ENCODE measurements around the gene CCDC157.
A peak's percentile ranks its signal among the peaks of the same experiment; 100 is the strongest.

Gene CCDC157

DNA sequence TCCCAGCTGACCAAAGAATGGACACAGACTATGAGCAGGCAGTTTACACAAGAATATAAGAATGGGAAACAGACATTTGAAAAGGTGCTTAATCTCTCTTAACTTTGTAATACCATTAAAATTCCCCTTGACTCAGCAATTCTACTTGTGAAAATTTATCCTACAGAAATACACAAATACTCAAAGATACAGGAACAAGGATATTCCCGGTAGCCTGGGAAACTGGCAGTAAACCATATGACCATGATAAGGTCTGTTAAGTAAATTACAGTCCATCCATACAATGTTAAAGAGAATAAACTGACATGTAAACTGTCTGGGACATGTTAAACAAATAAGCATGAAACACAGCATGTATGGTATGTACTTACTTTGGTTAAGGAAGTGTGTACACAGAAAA is 60.0 kb downstream of the CCDC157 start:
- Histone ChIP-seq H3K9me3 (ENCODE audit: low read depth, low read length) (no peaks in the 10 kb centered on the region), H3K9ac (ENCODE audit: insufficient read length) (no peak overlapping the region), H3K36me3 (ENCODE audit: insufficient read depth, low read length) (no peaks in the 10 kb centered on the region; the same call in 1 of the 2 replicates), H3K27ac (no peak overlapping the region), H3K4me3 (no peak overlapping the region)
- TF ChIP-seq POLR2AphosphoS5 (IDR thresholded peaks at IDR 0.05; ENCODE audit: borderline replicate concordance, low read depth, low read length) (no peak), FOXP2 (optimal IDR thresholded peaks at IDR 0.05; ENCODE audit: control extremely low read depth, extremely low read length, insufficient read depth) (no peak), EZH2 (IDR thresholded peaks at IDR 0.05) (no peak)
- no peak for DNase-seq (ENCODE audit: low read depth, low spot score)

DNA sequence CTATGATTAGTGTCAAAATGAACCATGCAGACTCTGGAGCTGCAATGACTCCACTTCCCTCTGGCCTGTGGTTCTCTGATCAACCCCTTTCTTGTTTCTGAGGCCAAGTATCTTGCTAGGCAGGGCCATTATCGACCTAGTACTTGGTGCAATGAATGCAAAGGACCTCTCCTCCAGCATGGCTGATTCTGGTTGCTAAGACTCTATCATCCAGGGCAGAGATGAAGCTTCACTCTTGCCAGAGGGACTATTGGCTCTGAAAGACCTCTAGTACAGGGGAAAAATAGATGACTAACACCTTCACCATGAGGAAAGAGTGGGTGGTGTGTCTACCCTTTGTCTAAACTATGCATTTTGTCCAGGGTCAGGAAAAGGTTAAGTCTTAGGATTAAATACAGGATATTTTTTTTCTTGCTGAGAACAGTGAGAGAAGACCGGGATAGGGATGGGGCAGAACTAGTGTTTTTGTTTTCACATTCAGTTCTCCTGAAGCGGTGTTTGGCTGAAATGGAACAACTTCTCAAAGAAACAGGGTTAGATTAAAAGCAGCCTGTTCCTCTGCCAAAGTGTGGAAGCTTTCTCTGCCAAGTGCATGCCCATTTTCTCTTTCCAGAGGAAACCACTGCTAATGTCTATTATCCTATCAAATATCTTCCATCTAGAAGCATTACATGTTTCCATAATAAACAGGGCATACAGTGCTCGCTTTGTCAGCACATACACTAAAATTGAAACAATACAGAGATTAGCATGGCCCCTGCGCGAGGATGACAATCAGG is 63.7 kb downstream of the CCDC157 start:
- Histone ChIP-seq H3K27ac (no peak overlapping the region), H3K9ac (ENCODE audit: insufficient read length) (no peak overlapping the region), H3K9me3 (ENCODE audit: low read depth, low read length) (no peaks in the 10 kb centered on the region), H3K4me3 (no peak overlapping the region), H3K36me3 (ENCODE audit: insufficient read depth, low read length) (no peaks in the 10 kb centered on the region; the same call in 1 of the 2 replicates)
- TF ChIP-seq FOXP2 (optimal IDR thresholded peaks at IDR 0.05; ENCODE audit: control extremely low read depth, extremely low read length, insufficient read depth) (no peak), EZH2 (IDR thresholded peaks at IDR 0.05) (no peak), POLR2AphosphoS5 (IDR thresholded peaks at IDR 0.05; ENCODE audit: borderline replicate concordance, low read depth, low read length) (no peak)
- DNase-seq (ENCODE audit: low read depth, low spot score) = no peak

DNA sequence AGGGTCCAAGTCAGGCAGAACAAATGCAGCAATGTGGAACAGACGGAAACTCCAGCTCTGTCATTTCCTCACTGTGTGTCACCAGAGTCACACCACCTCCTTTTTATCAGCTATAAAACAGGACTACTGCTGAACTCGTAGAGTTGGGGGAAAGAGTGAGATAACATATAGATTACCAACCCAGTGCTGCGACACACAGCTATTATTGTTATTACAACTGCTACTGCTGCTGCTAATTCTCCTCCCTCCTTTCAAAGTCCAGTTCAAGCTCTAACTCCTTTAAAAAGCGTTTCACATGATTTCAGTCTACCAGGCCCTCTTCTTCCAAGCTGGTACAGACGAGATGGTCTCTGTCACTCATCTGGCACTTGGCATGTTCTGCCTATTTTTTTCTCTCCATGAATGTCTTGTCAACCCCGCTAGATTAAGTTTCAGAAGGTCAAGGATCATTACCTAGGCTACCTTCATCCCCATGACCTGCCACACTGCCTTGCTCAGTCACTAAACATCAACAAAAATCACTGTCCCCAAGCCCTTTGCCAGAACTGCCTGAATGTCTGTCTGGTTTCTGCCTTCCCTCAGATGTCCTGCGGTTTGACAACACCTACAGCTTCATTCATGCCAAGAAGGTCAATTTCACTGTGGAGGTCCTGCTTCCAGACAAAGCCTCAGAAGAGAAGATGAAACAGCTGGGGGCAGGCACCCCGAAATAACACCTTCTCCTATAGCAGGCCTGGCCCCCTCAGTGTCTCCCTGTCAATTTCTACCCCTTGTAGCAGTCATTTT is 65.1 kb downstream of the CCDC157 start:
- Histone ChIP-seq H3K36me3 (ENCODE audit: insufficient read depth, low read length) (no peaks in the 10 kb centered on the region), H3K9ac (ENCODE audit: insufficient read length) (peak overlapping the region; percentile 97), H3K27ac (no peak overlapping the region), H3K4me3 (no peak overlapping the region), H3K9me3 (ENCODE audit: low read depth, low read length) (no peaks in the 10 kb centered on the region)
- no peak for DNase-seq (ENCODE audit: low read depth, low spot score)
- TF ChIP-seq POLR2AphosphoS5 (IDR thresholded peaks at IDR 0.05; ENCODE audit: borderline replicate concordance, low read depth, low read length) (no peak), EZH2 (IDR thresholded peaks at IDR 0.05) (no peak), FOXP2 (optimal IDR thresholded peaks at IDR 0.05; ENCODE audit: control extremely low read depth, extremely low read length, insufficient read depth) (no peak)

DNA sequence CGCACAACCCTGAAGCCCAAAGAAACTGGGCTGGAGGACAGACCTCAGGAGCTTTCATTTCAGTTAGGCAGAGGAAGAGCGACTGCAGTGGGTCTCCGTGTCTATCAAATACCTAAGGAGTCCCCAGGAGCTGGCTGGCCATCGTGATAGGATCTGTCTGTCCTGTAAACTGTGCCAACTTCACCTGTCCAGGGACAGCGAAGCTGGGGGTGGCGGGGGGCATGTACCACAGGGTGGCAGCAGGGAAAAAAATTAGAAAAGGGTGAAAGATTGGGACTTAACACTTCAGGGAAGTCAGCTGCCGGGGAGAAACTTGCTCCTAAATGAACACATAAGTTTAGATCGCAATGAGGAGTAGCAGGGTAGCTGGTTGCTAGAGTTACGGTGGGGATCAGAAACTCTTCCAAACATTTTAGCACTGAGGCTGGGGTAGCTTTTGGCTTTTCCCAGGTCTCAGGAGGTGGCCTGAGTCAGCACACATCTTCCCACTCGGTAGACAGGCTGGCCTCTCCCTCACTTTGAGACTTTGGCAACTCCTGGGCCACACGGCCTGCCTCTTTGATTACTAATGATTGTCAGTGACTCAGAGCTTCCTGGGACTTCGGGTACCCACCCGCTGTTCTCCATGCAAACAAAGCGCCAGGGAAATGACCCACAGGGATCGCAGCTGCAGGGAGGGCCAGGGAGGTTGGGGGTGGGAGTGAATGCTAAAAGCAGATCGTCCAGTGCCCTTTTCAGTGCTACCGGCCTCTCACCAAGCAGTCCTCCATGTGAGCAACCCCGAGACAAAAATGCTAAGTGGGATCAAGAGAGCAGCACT is 65.9 kb downstream of the CCDC157 start:
- Histone ChIP-seq H3K4me3 (peak overlapping the region; percentile 98), H3K36me3 (ENCODE audit: insufficient read depth, low read length) (peaks cover 6% of the 10 kb centered on the region; the same call in 1 of the 2 replicates)
- DNase-seq (ENCODE audit: low read depth, low spot score) = no peak

DNA sequence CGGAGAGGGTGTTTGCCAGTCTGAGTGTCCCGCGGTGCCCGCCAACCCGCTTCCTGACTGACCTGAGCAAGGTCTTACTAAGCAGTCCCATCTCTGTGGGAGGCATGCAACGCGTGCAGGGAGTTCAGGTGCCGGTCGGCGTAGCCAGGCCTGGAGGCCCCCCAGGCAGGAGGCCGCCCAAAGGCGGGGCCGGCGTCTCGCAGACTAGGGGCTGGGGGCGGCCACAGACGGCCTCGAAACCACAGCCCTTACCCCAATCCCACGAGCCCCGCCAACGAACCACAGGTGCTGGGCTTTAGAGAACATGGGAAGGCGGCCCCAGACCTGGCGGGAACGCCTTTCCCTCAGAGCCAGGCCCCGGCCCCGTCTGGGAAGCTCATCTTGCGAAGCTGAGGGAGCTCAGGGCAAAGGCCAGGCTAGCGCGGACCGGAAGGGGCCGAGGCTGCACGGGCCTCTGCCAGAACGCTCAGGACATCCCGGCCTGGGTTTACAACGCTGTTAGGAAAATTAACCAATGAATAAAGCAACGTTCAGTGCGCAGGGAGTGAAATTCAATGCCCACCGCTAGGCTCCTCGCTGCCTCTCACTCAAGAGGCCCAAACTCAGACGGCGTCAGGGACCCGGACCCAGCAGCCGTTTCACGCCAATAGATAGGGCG is 66.6 kb downstream of the CCDC157 start:
- Histone ChIP-seq H3K9me3 (ENCODE audit: low read depth, low read length) (no peaks in the 10 kb centered on the region), H3K9ac (ENCODE audit: insufficient read length) (peak overlapping the region; percentile 97), H3K4me3 (peak overlapping the region; percentile 98), H3K27ac (peak overlapping the region; percentile 89), H3K36me3 (ENCODE audit: insufficient read depth, low read length) (peaks cover 9% of the 10 kb centered on the region; the same call in 1 of the 2 replicates)
- DNase-seq (ENCODE audit: low read depth, low spot score) = no peak
- TF ChIP-seq FOXP2 (optimal IDR thresholded peaks at IDR 0.05; ENCODE audit: control extremely low read depth, extremely low read length, insufficient read depth) (no peak), POLR2AphosphoS5 (IDR thresholded peaks at IDR 0.05; ENCODE audit: borderline replicate concordance, low read depth, low read length) (peak; percentile 92)

More for the DNA sequence above, 65.9 kb downstream of the CCDC157 start:
- TF ChIP-seq POLR2AphosphoS5 (IDR thresholded peaks at IDR 0.05; ENCODE audit: borderline replicate concordance, low read depth, low read length) (no peak), FOXP2 (optimal IDR thresholded peaks at IDR 0.05; ENCODE audit: control extremely low read depth, extremely low read length, insufficient read depth) (no peak), EZH2 (IDR thresholded peaks at IDR 0.05) (no peak)
- peak overlapping the region; percentile 97 for H3K9ac ChIP-seq (ENCODE audit: insufficient read length)
- no peaks in the 10 kb centered on the region for H3K9me3 ChIP-seq (ENCODE audit: low read depth, low read length)
- no peak overlapping the region for H3K27ac ChIP-seq

DNA sequence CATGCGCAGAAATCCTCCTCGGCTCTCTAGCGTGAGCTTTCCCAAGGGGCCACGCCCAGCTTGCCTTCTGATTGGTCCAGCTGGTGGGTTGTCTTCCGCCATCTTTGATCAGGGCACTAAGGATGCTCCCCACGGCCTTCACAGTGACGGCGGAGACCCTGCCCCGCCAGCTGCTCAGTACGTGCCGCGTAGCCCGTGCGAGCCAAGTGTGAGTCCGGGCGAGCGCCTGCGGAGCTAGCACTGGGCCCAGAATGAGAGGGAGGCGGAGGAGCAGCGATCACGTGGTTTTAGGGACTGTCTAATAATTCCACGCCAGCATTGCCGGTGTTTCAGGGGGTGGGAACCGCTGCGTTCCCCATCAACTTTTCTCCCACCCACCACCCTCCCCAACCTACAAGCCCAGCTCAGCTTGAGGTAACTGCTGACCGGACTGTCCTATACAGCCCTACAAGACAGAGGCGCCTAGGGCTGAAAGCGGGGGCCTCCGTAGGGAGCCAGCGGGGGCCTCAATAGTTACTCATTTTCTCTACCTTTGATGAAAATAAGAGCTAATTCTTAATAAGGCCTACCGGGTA is 67.2 kb downstream of the CCDC157 start:
- Histone ChIP-seq H3K4me3 (peak overlapping the region; percentile 98), H3K9me3 (ENCODE audit: low read depth, low read length) (no peaks in the 10 kb centered on the region), H3K36me3 (ENCODE audit: insufficient read depth, low read length) (peaks cover 9% of the 10 kb centered on the region; the same call in 1 of the 2 replicates), H3K27ac (peak overlapping the region; percentile 89), H3K9ac (ENCODE audit: insufficient read length) (peak overlapping the region; percentile 97)
- DNase-seq (ENCODE audit: low read depth, low spot score) = peak; percentile 97
- TF ChIP-seq EZH2 (IDR thresholded peaks at IDR 0.05) = no peak

DNA sequence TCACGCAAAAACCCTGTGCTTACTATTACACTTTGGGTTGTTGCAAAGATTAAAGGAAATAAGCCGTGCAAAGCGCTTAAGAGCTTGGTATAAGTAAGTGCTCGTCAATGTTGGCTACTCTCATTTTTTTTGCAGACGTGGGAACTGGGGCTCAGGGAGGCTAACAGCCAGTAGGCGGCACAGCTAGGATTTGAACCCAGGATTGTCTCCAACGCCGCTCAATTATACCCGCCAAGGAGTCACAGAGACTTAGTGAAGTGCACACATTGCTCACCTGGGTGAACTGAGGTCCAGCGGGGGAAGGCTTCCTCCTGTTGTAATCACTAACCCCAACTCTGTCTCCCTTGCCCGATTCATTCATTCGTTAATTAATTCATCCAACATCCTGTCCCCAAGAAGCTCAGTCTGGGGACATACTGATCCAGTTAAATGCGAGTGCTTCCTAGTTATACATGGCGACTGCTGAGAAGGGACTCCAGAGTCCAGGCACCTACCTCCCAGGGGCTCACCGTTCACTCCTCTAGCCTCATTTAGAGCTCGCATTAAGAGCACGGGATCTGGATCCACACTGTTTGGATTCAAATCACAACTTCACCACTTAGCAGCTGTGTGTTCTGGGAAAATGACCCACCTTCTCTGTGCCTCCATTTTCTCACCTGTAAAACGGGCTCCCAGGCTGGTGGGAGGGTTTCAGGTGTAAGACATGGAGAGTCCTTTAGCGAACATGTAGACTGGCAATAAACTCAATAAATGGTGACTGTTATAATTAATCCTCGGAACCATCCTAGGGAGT is 67.9 kb downstream of the CCDC157 start:
- H3K9me3 ChIP-seq (ENCODE audit: low read depth, low read length) = no peaks in the 10 kb centered on the region
- DNase-seq (ENCODE audit: low read depth, low spot score) = no peak
- peak overlapping the region; percentile 98 for H3K4me3 ChIP-seq
- H3K27ac ChIP-seq = peak overlapping the region; percentile 86
- H3K36me3 ChIP-seq (ENCODE audit: insufficient read depth, low read length) = peaks cover 9% of the 10 kb centered on the region; the same call in 1 of the 2 replicates
- peak overlapping the region; percentile 70 for H3K9ac ChIP-seq (ENCODE audit: insufficient read length)
- TF ChIP-seq FOXP2 (optimal IDR thresholded peaks at IDR 0.05; ENCODE audit: control extremely low read depth, extremely low read length, insufficient read depth) = no peak
- TF ChIP-seq POLR2AphosphoS5 (IDR thresholded peaks at IDR 0.05; ENCODE audit: borderline replicate concordance, low read depth, low read length) = no peak
- TF ChIP-seq EZH2 (IDR thresholded peaks at IDR 0.05) = no peak
